GM21737 (cell line): ENCODE results near the gene MYMK.

Experiments
- ATAC-seq: cut with Tn5 transposase; IDR thresholded peaks from one replicate; pipeline ENCODE4 v1.9.1; 2021; ENCODE audit warnings: mild to moderate bottlenecking, moderate library complexity; ENCODE audit not compliant: unreplicated experiment

Gene MYMK

GRCh38 chr9:133520121-133520835 lies 4.5 kb downstream of the MYMK start:
- no peak for ATAC-seq

- ATAC-seq, result no peak
Measured at GRCh38 chr9:133519693-133520092, 5.1 kb downstream of the MYMK start.

GRCh38 chr9:133518706-133519449 lies 5.9 kb downstream of the MYMK start:
- ATAC-seq, result no peak

- no peak for ATAC-seq
Measured at GRCh38 chr9:133518200-133518599, 6.6 kb downstream of the MYMK start.

- ATAC-seq, result no peak
Measured at GRCh38 chr9:133517711-133518110, 7.0 kb downstream of the MYMK start.

GRCh38 chr9:133516961-133517350 lies 7.8 kb downstream of the MYMK start:
- no peak for ATAC-seq

GRCh38 chr9:133516256-133516960 lies 8.4 kb downstream of the MYMK start:
- ATAC-seq, result no peak

- ATAC-seq, result no peak
Measured at GRCh38 chr9:133515615-133516255, 9.0 kb downstream of the MYMK start.

GRCh38 chr9:133515240-133515610 lies 9.5 kb downstream of the MYMK start:
- ATAC-seq, result no peak

GRCh38 chr9:133514460-133515239 lies 10.1 kb downstream of the MYMK start:
- ATAC-seq, result no peak

- ATAC-seq, result no peak
Measured at GRCh38 chr9:133513214-133514100, 11.3 kb downstream of the MYMK start.

- no peak for ATAC-seq
Measured at GRCh38 chr9:133512253-133513213, 12.2 kb downstream of the MYMK start.

- no peak for ATAC-seq
Measured at GRCh38 chr9:133511607-133512006, 13.2 kb downstream of the MYMK start.

GRCh38 chr9:133510926-133511505 lies 13.7 kb downstream of the MYMK start:
- no peak for ATAC-seq

- no peak for ATAC-seq
Measured at GRCh38 chr9:133509179-133510083, 15.3 kb downstream of the MYMK start.

- no peak for ATAC-seq
Measured at GRCh38 chr9:133508046-133508445, 16.7 kb downstream of the MYMK start.
